Vagina (tissue), 2 donors: ENCODE results near the gene KIF21A.

Experiments
- POLR2A ChIP-seq, 2 donors: fragments of 450-650 bp; IDR thresholded peaks; one replicate each; pipeline ENCODE4 v1.6.1; 2017; ENCODE audit warnings: antibody characterized with exemption in 2 of 2, mild to moderate bottlenecking in 2 of 2, moderate library complexity in 2 of 2
- POLR2AphosphoS5 ChIP-seq, 2 donors: sonication (generic); formaldehyde crosslinking; IDR thresholded peaks; one replicate each; pipeline ENCODE4 v1.9.0; 2017; ENCODE audit warnings: antibody characterized with exemption in 2 of 2, mild to moderate bottlenecking in 2 of 2, low read depth in 1 of 2; ENCODE audit not compliant: insufficient read depth in 1 of 2
- TF ChIP-seq, protein P1 (sequence below), 3 experiments: fragments of 450-650 bp in 2 of 3; fragments of 200-600 bp in 1 of 3; sonication (generic) in 1 of 3; IDR thresholded peaks; one replicate each; pipeline ENCODE4 v1.5.1; 2017 to 2019; ENCODE audit warnings: antibody characterized with exemption in 3 of 3, mild to moderate bottlenecking in 2 of 3, moderate library complexity in 2 of 3

GRCh38 chr12:39390752-39391151 is 52.2 kb downstream of the KIF21A start:
- TF ChIP-seq, protein P1, sequence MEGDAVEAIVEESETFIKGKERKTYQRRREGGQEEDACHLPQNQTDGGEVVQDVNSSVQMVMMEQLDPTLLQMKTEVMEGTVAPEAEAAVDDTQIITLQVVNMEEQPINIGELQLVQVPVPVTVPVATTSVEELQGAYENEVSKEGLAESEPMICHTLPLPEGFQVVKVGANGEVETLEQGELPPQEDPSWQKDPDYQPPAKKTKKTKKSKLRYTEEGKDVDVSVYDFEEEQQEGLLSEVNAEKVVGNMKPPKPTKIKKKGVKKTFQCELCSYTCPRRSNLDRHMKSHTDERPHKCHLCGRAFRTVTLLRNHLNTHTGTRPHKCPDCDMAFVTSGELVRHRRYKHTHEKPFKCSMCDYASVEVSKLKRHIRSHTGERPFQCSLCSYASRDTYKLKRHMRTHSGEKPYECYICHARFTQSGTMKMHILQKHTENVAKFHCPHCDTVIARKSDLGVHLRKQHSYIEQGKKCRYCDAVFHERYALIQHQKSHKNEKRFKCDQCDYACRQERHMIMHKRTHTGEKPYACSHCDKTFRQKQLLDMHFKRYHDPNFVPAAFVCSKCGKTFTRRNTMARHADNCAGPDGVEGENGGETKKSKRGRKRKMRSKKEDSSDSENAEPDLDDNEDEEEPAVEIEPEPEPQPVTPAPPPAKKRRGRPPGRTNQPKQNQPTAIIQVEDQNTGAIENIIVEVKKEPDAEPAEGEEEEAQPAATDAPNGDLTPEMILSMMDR (IDR thresholded peaks at IDR 0.05), result no peak
- no peak for TF ChIP-seq POLR2AphosphoS5 (IDR thresholded peaks at IDR 0.05; ENCODE audit: insufficient read depth in 1 of 2, low read depth in 1 of 2)
- no peak for TF ChIP-seq POLR2A (IDR thresholded peaks at IDR 0.05)
